ENCODE measurements around the gene FEM1B.

Gene FEM1B

DNA sequence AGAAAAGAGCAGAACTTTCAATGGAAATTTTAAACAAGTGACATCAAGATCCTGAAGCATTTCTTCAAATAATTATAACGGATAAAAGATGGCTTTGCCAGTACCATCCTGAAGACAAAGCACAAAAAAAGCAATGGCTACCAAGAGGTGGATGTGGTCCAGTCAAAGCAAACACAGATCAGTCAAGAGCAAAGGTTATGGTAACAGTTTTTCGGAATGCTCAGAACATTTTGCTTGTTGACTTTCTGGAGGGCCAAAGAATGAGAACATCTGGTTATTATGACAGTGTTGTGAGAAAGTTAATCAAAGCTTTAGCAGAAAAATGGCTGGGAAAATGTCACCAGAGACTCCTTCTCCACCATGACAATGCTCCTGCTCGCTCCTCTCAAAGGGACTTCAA, 31.5 kb downstream of the FEM1B start:
- no peak for DNase-seq

DNA sequence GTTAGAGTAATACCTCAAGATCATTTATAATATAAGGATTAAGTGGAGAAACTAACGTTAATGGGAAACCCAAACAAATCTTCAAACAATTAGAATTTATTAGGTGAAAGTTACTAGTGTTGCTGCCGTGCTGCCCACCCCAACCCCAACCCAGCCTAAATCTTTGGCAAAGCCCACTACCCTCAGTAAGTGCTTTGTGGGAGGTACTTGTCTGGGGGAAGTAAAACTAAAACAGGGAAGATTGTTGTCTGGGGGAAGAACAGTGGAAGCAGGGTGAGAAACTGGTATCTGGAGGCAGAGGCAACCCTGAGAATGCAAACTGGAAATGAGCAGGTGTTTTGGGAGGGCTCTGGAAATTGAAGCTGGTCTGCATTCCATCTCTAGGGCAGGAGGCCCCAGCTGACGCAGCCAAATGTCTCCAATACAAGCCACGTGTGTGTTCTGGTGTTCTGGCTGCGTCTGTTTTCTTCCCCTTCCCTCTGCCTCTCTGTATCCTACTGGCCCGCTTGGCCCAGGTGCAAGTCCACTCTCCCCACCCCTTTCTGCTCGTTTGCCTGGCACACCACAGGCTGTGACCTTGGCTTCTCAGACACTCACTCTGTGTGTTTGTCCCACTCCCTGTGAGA, 32.7 kb downstream of the FEM1B start:
- no peak for DNase-seq

DNA sequence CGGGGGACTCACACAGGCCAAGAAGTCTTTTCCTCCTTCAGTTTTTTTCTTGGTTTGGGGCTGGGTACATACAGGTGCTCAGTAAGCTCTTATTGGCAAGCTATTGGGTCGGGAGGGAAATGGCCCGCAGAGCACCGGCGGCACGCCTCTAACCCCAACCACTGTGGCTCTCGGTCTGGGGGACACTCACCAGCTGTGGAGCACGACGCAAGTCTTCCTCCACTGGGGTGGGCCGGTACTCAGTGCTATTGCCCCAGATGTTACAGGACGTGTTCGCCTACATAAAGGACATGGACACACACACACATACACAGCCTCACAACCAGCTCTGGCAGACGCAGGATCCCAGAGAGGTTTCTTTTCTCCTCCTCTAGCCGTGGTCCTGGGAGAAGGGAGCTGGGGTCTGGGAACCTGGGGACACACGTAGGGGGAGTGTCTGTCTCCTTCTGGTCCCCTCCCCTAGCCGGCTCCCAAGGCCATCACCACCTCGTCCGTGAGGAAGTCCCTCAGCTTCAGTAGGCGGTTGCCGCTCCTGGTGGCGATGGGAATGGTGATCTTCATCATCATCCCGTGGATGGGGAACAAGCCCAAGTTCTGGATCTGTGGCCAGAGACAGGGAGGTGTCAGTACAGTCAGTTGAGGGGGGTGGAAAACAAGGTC, 33.4 kb downstream of the FEM1B start:
- no peak for DNase-seq

GRCh38 chr15:68311464-68311835, 33.9 kb downstream of the FEM1B start:
- DNase-seq, result no peak

GRCh38 chr15:68311859-68312557, 34.5 kb downstream of the FEM1B start:
- no peak for DNase-seq

DNA sequence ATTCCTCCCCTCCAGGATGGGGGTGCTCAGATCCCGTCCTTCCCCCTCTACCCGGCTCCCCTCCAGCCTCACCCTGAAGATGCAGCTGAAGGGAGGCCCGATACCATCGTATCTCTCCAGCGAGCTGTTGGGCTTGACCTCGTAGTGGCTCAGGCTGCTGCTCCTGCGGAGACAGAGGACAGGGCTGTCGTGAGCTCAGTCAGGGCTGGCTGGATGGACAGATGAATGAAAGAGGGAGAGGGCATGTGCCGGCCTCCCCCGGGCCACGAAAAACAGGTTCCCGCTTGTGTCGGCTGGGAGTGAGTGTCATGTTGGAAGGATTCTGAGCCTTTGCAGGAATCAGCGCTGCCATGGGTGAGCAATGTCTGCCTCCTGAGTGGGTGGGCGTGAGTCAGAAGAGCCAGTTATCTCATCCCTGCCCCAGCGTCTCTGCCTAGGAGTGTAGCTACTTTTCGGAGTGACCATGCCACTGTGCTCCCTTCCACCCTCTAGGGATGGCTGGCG, 35.2 kb downstream of the FEM1B start:
- DNase-seq, result no peak

GRCh38 chr15:68313501-68314410, 36.2 kb downstream of the FEM1B start:
- no peak for DNase-seq

- DNase-seq, result no peak
Measured at GRCh38 chr15:68314563-68314962, 37.0 kb downstream of the FEM1B start.

DNA sequence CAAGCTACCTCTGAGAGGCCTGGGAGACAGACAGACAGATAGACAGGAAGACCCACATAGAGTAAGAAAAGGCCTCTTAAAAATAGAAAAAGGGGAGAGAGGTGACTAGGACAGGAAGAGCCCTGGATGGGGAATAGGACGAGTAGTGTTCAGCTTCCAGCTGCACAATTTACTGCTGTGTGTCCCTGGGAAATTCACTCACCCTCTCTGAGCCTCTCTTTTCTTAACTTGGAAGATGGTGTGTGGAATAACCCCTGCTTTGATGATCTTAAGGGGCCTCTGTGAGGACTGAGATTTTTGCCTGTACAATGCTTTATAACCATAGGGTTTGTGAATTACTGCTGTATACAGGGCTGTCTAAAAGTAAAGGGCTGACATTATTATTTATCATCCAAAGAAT, 37.5 kb downstream of the FEM1B start:
- no peak for DNase-seq

DNA sequence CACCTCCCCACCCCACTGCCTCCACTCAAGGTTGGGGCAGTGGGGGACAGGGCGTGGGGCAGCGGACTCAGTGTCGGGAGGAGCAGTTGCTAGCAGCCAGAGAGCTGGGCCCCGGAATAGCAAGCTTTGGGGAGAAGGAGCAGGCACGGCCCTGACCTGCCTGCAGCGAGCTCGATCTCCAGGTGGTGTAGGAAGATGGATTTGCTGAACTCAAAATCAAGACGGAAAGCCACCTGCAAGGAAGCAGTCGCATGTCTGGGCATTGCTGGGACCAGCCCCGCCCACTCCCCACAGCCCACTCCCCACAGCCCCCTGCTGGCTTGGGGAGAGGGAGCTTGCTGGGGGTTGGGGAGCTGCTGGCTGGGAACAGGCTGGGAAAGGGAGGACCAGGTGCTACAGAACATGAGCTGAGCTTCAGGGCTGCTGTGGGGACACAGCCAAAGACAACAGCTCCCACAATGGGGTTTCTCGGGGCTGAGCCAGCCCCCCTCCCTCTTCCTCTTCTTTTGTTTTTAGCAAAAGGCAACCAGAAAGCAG, 38.0 kb downstream of the FEM1B start:
- no peak for DNase-seq

DNA sequence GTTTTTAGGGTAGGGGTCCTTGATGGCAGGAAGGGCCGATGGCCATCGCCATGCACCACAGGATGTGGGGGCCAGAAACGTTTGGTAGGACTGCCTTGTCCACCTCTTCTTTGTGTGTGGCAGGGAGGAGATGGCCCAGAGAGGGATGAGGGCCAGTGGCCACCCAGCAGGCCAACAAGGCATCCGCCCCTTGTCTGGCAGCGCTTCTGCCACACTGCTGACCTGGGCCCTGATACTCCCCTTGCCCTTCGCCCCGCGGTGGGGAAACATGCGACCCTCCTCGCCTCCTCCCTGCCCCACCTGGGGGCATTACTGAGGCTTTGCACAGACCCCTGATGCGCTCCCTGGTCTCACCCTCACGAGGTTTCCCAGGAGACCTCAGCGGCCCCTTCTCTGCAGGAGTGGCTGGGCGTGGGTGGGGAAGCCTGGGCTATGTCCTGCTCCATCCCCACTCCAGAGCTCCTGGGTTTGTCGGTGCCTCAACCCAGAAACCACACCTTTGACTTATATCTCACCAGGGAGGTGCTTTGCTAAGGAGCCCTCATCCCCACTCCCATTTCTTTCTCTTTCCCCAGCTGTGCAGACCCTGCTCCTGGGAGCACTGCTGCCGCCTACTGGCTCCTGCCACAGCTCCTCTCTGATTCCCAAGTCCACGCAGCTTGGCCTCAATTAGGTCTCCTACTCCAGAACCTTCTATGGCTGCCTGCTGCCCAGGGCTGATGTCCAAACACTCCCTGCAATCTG, 38.7 kb downstream of the FEM1B start:
- DNase-seq, result no peak

DNA sequence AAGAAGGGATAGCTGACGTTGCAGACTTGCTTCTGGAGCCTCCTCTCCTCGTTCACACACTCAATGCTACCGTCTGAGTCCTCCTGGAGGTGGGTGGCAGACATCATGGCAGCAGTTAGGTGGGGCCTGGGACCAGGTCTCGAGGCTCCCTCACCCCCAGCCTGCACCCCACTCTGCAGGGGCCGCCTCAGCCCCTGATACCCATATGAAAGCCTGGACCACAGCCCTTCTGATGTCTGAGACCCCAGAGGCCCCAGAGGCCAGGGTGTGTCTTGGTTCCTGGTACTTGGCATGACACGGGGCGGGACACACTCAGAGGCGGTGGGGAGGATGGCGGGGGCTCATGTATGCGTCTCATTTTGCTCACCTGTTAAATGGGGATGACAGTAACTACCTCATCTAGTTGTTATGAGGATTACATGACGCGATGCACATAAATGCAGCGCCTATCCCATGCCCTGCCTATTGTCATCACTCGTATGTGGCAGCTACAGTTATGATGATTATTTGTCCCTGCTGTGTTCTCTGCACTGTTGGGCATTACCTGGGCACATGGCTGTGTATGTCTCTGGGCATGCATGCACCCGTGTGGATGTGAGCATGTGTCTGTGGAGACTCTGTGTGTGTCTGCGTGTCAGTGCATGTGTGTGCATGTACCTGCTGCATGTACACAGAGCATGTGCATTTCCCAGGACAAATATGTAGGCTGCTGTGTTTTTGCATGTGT, 39.9 kb downstream of the FEM1B start:
- DNase-seq, result no peak

DNA sequence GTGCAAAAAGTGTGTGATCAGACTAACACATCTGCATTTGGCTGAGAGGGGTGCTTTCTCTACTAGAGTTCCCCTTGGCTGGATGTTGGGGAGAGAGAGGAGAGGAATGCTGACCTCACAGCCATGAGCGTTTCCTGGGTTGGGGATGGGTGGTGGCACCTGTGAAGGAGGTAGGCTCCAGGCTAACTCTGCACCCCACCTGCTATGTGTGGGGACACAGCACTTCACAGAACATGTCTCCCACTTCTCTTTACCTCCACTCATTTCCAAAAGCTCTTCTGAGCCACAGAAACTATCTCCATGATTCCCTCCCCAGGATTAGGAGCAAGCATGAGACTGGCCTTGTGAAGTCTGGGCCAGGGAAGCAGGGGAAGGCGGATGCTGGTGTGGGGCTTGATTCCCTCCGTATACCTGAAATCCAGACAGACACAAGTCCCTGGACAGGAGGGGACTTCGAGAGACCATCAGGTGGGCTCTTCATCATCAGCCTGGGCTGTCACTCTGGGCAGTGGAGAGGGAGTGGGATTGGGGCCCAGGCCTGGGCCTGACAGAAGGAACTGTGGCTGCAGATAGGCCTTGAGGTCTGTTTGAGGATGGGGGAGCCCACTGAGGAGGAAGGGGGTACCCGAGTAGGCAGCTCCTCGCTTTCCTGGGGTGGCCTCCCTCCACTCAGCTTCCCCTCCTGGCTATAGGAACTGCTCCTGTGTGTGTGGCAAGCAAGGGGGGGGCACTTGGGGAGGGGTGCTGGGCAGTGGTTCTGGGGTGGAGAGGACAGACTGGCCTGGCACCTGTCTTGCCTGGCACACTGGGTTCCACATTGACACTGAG, 40.7 kb downstream of the FEM1B start:
- no peak for DNase-seq

DNA sequence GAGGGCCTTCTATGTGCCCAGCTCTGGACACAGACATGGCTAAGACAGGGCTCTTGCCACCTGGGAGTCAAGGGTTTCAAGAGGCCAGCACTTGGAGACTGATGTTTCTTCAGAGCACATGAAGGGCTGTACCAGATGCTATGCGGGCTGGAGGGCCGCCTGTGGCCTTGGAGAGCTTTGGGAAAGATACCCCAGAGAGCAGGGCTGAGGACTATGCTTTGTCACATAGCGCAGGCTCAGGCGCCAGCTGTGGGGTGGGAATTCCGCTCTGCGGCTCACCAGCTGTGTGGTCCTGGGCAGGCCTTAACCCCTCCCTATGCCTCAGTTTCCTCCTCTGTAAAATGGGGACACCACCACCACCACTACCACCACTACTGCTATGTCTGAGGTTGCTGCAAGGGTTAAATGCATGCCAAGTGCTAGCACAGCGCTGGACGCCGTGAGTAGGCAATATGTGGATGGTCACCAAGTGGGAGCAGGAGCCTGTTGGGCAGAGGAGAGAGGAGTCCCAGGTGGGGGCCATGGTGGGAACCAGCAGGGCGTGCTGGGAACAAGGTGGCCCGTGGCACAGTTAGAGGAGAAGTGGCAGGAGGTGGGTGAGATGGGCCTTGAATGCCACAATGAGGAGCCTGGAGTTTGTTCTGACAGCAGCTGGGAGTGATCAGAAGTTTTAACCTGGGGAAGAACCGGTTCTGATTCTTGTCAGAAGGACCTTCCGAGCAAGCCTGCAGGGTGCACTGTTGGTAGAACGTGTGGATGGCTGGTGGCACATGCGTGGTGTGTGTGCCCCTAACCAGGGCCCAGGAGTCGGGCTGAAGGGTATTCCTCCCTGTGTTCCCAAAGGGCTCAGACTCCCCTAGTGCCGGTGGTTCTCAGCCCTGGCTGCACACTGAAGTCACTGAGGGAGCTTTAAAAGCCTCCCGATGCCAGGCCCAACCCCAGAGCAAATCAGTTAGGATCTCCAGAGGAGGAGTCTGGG, 41.7 kb downstream of the FEM1B start:
- no peak for DNase-seq

- DNase-seq, result no peak
Measured at GRCh38 chr15:68319997-68320396, 42.5 kb downstream of the FEM1B start.

GRCh38 chr15:68321229-68321628, 43.7 kb downstream of the FEM1B start:
- DNase-seq, result no peak

DNA sequence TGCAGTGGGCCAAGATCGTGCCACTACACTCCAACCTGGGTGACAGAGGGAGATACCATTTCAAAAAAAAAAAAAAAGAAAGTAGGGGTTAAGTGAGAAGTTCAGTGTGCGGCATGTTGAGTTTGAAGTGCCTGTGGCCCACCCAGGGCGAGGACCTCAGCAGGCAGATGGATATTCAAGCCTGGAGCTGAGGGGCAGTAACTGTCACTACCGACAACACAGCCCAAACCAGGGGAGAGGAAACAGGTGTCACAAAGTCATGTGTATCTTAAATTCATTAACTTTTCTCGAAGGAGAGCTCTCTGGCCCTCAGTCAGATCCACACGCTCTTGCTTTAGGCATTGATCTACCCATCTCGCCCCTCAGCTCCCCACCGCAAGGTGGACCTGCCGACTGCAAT, 45.3 kb downstream of the FEM1B start:
- DNase-seq, result no peak

GRCh38 chr15:68325726-68326125, 48.2 kb downstream of the FEM1B start:
- no peak for DNase-seq

- DNase-seq, result no peak
Measured at GRCh38 chr15:68326711-68327354, 49.3 kb downstream of the FEM1B start.
